VCaP (cell line): Measurements from ENCODE around the gene SGSH.

Source experiments
- H3K27ac ChIP-seq: fragments of 450-650 bp; 2 replicates; pipeline ENCODE4 v1.5.1; 2017
- CTCF ChIP-seq: fragments of 450-650 bp; conservative IDR thresholded peaks from 2 replicates; pipeline ENCODE4 v1.5.1; 2017; ENCODE audit warnings: mild to moderate bottlenecking, moderate library complexity

SGSH gene

GRCh38 chr17:80213643-80213975 lies 6.5 kb downstream of the SGSH start:
- TF ChIP-seq CTCF = no peak
- H3K27ac ChIP-seq = no peak overlapping the region

GRCh38 chr17:80212962-80213642 lies 7.0 kb downstream of the SGSH start:
- H3K27ac ChIP-seq = no peak overlapping the region
- no peak for TF ChIP-seq CTCF

- H3K27ac ChIP-seq = no peak overlapping the region
- no peak for TF ChIP-seq CTCF
These were observed 7.6 kb downstream of the SGSH start for GRCh38 chr17:80212511-80212910.

GRCh38 chr17:80212109-80212508 lies 8.0 kb downstream of the SGSH start:
- TF ChIP-seq CTCF = no peak
- no peak overlapping the region for H3K27ac ChIP-seq

GRCh38 chr17:80210348-80211108 lies 9.6 kb downstream of the SGSH start:
- H3K27ac ChIP-seq = no peak overlapping the region

GRCh38 chr17:80209765-80210164 lies 10.4 kb downstream of the SGSH start:
- TF ChIP-seq CTCF = no peak
- no peak overlapping the region for H3K27ac ChIP-seq

More at GRCh38 chr17:80210348-80211108, 9.6 kb downstream of the SGSH start:
- TF ChIP-seq CTCF = no peak

- TF ChIP-seq CTCF = no peak
- H3K27ac ChIP-seq = no peak overlapping the region
These were observed 12.1 kb downstream of the SGSH start for GRCh38 chr17:80208050-80208449.
